T47D (cell line): Measurements from ENCODE around the gene ADCK1.
"Not testable (repeated sequence)": the region's sequence is repeated elsewhere in the genome, so short reads cannot be mapped to it uniquely, and the experiment has no call there.

Source experiments
- DNase-seq, 2 experiments: peaks; one replicate each; pipeline versions ENCODE4 v3.0.0 to v3.0.0-alpha.2; 2011 to 2012; ENCODE audit warnings: low read depth in 1 of 2, low spot score in 1 of 2
- JUND ChIP-seq: IDR thresholded peaks from 2 replicates; pipeline ENCODE4 v1.6.1; 2012; ENCODE audit warnings: low read depth
- in situ Hi-C: cut with HindIII; loops from 2 replicates; pipeline ENCODE4 v1.10.0; 2016; ENCODE audit warnings: low sequenced_read_pairs, low pct_unique_long_range_greater_than_20kb

ADCK1 gene

DNA sequence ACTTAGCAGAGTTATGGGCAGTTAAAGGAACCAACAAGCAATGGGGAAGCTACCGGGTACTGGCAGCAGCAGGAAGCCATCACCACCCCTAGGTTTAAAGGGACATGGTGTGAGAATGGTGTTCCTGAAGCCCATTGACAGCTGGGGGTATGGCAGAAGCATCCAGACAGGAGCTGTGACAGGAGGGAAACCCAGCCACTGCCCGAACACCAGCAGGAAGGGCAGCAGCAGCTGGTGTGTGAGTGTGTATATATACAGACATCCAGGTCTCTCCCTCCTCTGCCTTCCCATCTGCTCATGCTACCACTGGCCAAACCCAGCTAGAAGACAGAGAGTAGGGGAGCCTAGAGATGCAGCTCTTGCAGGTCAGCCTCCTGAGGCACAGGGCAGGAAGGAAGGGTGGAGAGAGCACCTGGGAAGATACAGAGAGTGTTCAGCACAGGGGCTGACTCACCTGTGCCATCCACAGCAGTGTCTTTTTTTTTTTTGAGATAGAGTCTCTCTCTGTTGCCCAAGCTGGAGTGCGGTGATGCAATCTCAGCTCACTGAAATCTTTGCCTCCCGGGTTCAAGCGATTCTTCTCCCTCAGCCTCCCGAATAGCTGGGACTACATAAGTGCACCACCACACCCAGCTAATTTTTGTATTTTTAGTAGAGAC, 9.2 kb upstream of the ADCK1 start:
- no peak for DNase-seq
- in situ Hi-C loops, result no loop called here
- no peak for TF ChIP-seq JUND

DNA sequence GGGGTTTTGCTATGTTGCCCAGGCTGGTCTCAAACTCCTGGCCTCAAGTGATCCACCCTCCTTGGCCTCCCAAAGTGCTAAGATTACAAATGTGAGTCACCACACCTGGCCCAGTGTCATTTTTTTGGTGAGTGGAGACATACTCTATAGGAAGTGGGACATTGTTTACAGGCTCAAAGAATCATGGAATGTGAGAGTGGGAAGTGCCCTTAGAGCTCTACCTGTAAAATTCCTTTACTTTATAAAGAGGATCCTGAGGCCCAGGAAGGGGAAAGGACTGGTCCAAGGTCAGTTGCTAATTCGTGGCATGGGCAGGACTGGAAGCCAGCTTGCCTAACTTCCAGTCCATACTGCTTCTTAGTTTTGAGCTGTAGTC, 8.7 kb upstream of the ADCK1 start:
- no peak for TF ChIP-seq JUND
- in situ Hi-C loops, result no loop called here
- DNase-seq, result peak in 1 of 2 experiments; percentile 19

DNA sequence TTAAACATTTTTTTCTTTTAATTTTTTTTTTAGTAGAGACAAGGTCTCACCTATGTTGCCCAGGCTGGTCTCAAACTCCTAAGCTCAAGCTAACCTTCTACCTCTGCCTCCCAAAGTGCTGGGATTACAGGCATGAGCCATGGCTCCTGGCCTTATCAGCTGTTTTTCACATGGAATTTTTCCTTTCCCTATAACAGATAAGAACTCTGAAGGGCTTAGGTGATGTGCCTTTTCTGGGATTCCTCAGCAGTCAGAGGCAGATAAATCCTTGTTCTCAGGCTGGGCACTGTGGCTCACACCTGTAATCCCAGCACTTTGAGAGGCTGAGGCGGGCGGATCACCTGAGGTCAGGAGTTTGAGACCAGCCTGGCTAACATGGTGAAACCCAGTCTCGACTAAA, 6.7 kb upstream of the ADCK1 start:
- DNase-seq, in situ Hi-C loops: not testable (repeated sequence)

DNA sequence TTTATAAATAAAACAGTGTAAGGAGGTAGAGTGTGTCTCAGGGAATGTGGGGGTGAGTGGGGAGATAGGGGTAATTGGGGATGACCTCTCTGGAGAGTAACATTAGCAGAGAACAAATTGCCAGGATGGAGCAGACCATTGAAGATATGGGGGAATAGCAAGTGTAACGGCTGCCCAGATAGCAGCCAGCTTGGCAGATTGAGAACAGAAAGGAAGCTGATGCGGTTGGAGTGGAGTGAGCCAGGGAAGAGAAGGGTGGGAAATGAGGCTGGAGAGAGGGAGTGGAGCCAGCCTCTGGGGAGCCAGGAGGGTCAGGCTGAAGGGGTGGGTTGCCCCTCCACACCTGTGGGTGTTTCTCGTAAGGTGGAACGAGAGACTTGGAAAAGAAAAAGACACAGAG, 5.6 kb upstream of the ADCK1 start:
- in situ Hi-C loops, result no loop called here
- TF ChIP-seq JUND, result no peak

DNA sequence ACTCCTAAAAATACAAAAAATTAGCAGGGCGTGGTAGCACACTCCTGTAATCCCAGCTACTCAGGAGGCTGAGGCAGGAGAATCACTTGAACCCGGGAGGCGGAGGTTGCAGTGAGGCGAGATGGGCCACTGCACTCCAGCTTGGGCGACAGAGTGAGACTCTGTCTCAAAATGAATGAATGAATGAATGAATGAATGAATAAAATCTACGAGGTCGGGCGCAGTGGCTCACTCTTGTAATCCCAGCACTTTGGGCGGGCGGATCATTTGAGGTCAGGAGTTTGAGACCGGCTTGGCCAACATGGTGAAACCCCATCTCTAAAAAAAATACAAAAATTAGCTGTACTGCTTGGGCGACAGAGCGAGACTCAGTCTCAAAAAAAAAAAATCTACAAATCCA, 453 bp upstream of the ADCK1 start:
- in situ Hi-C loops, DNase-seq: not testable (repeated sequence)

More for the DNA sequence above, 5.6 kb upstream of the ADCK1 start:
- DNase-seq, result no peak

DNA sequence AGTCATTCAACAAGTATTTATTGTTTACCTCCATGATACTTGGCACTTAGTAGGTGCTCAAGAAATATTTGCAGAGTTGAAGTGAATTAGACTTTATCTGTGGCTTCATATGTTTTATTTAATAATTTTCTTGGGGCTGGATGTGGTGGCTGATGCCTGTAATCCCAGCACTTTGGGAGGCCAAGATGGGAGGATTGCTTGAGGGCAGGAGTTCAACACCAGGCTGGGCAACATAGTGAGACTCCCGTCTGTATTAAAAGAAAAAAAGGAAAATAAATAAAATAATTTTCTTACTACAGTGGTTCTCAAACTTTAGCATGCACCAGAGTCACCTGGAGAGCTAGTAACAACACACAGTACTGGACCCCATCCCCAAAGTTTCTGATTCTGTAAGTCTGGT, 905 bp downstream of the ADCK1 start:
- no peak for TF ChIP-seq JUND
- in situ Hi-C loops, result no loop called here
- DNase-seq, result no peak

DNA sequence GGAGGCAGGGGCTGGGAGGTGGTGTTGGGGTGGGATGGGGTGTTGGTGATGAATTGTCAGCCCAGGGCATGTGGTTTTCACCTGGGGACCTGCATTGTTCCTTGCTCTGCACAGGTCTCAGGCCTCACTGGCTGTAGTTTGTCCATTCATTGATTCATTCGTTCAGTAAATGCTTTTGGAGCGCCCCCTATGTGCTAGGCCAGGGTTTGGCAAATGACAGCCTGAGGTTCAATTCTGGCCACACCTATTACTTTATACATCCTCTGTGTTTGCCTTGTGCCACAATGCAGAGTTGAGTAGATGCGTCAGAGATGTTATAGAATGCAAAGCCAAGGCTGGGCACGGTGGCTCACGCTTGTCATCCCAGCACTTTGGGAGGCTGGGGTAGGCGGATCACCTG, 4.7 kb downstream of the ADCK1 start:
- DNase-seq, result peak in 1 of 2 experiments; percentile 60
- TF ChIP-seq JUND, result no peak
- in situ Hi-C loops, result no loop called here

DNA sequence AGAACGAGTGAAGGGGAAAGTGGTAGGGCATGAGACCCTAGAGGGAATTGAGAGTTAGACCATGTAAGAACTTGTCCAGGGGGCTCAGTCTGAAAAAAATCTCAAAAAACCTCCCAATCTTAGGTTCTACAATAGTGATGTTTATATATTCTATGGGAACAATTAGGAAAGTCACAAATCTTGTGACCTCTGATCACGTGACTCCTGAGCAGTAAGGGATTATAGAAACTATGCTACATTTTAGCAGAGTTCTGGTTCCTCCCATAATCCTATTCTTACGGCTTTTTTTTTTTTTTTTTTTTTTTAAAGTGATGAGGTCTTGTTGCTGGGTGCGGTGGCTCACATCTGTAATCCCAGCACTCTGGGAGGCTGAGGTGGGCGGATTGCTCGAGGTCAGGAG, 5.8 kb downstream of the ADCK1 start:
- no peak for TF ChIP-seq JUND
- in situ Hi-C loops, result no loop called here
- DNase-seq, result no peak

DNA sequence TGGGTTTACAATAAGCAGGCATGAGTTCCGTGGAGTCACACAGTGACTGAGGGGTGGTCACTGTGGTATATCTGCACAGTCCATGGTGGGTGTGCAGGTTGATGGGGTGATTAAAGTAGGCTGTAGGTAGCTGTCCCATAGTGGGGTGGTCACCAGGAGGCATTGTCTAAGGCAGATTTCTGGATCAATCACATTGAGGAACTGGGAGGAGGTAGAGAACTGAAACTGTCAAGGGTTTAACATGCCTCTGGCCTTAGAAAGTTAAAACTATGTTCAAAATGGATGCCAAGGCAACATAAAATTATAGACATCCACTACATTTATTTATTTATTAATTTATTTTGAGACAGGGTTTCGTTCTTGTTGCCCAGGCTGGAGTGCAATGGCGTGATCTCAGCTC, 8.3 kb downstream of the ADCK1 start:
- DNase-seq, result no peak
- in situ Hi-C loops, result no loop called here
- TF ChIP-seq JUND, result no peak

DNA sequence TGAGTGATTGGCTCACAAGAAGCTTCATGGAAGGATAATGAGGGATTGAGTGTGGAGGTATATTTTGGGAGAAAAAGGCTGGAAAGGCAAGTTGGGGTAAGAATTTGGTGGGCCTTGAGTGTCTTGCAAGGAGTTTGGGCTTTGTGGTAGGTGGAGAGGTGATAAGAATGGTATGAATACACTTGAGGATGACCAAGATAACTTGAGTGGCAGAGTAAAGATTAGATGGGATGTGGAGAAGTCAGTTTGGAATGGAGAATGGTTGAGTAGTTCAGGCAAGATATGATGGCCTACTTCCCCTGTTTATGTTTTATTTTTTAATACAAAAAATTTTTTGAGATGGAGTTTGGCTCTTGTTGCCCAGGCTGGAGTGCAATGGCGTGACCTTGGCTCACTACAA, 9.1 kb downstream of the ADCK1 start:
- in situ Hi-C loops, result no loop called here
- TF ChIP-seq JUND, result no peak
- DNase-seq, result no peak

DNA sequence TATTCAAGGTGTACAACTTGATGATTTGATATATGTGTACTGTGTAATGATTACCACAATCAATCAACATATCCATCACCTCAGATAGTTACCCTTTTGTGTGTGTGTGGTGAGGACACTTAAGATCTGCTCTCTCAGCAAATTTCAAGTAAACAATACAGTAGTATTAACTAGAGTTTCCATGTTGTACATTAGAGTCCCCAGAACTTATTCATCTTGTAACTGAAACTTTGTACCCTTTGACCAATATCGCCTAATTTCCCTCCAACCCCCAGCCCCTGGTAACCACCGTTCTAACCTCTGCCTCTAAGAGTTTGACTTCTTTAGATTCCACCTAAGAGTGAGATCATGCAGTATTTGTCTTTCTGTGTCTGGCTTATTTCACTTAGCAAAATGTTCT, 12.1 kb downstream of the ADCK1 start:
- in situ Hi-C loops, result no loop called here
- TF ChIP-seq JUND, result no peak
- no peak for DNase-seq

DNA sequence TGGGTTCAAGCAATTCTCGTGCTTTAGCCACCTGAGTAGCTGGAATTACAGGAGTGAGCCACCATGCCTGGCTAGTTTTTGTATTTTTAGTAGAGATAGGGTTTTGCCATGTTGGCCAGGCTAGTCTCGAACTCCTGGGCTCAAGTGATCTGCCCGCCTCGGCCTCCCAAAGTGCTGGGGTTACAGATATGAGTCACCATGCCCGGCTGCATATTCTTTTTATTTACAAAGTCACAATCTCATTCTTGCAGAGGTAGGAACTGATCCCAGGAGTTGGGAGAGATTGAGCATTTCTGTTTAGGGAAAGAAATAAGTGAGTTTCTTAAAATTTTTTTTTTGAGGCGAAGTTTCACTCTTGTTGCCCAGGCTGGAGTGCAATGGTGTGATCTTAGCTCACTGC, 12.8 kb downstream of the ADCK1 start:
- DNase-seq, in situ Hi-C loops: not testable (repeated sequence)

DNA sequence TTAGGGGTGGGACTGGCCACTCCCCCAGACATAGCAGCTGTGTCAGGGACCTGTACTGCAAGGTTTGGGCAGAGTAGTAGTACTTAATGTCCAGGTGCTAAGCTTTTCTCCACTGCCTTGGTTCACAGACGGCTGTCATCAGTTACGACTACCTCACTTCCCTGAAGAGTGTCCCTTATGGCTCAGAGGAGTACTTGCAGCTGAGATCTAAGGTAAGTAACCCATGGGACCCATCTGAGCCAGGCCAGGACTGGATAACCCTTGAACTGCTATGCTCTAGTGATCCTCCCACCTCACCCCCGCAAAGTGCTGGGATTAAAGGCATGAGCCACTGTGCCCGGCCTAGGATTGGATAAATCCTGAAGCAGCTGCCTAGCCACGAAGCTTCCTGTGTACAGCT, 22.4 kb downstream of the ADCK1 start:
- no peak for DNase-seq
- no peak for TF ChIP-seq JUND
- in situ Hi-C loops, result no loop called here

DNA sequence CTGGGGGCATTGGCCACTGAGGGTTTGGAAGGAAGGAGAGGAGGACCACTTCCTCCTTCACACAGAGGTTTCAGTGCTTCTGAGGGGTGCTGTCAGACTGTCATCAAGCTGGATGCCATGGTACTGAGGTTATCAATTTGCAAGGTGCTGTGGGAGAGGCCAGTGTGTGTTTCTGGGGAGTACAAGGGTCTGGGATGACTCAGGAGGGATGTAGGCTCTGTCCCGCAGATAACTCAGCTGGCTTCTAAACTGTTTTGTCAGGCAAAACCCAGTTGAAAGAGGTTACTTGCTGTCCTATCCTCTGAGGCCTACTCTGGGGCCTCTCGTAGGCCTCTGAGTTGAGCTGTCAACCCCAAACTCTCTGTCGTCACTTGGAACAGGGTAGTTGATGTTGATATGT, 22.8 kb downstream of the ADCK1 start:
- in situ Hi-C loops, result no loop called here
- DNase-seq, result no peak
- TF ChIP-seq JUND, result no peak
